Thymus (tissue), 11 donors: Measurements from ENCODE around the gene RPLP2. TPM values are rescaled to one million over a fixed set of nuclear protein-coding genes. Genes with fewer than 3 reads are reported as not detected.

Experiments used
- DNase-seq, 9 donors: peaks; one replicate each; pipeline ENCODE4 v3.0.0-alpha.2; 2013; ENCODE audit warnings: low spot score in 9 of 9, low read depth in 6 of 9, missing footprints in 1 of 9
- H3K27ac ChIP-seq, 2 donors: one replicate each; pipeline ENCODE4 v1.5.1; 2013; ENCODE audit warnings: control low read depth in 1 of 2, low read depth in 1 of 2, low read length in 1 of 2, mild to moderate bottlenecking in 1 of 2, moderate library complexity in 1 of 2
- H3K27me3 ChIP-seq, 2 donors: one replicate each; pipeline ENCODE4 v1.5.1; 2013; ENCODE audit warnings: low read length in 1 of 2; ENCODE audit not compliant: control insufficient read depth in 2 of 2, insufficient read depth in 1 of 2
- H3K36me3 ChIP-seq, 2 donors: one replicate each; pipeline ENCODE4 v1.5.1; 2013; ENCODE audit warnings: low read length in 1 of 2, mild to moderate bottlenecking in 1 of 2, moderate library complexity in 1 of 2; ENCODE audit not compliant: control insufficient read depth in 2 of 2, insufficient read depth in 2 of 2
- H3K4me1 ChIP-seq, 2 donors: one replicate each; pipeline ENCODE4 v1.5.1; 2013; ENCODE audit warnings: low read length in 2 of 2; ENCODE audit not compliant: control insufficient read depth in 2 of 2, insufficient read depth in 2 of 2
- H3K4me3 ChIP-seq, 2 donors: one replicate each; pipeline ENCODE4 v1.5.1; 2013; ENCODE audit warnings: low read length in 2 of 2, control low read depth in 1 of 2, mild to moderate bottlenecking in 1 of 2
- H3K9me3 ChIP-seq, 2 donors: one replicate each; pipeline ENCODE4 v1.5.1; 2013; ENCODE audit warnings: low read length in 1 of 2, mild to moderate bottlenecking in 1 of 2; ENCODE audit not compliant: control insufficient read depth in 2 of 2, insufficient read depth in 1 of 2
- WGBS: extraction: QIAGEN DNeasy Blood & Tissue Kit; methylation state at CpG from one replicate; pipeline ENCODE4 v1.1.7; 2013; 5-methylcytosine and 5-hydroxymethylcytosine counted together
- polyA plus RNA-seq: library from polyadenylated mRNA; stranded (reverse); fragments of 200-250 nt; gene quantifications from one replicate; pipeline ENCODE4 v1.2.3, GENCODE V29; 2013
- total RNA-seq: library from RNA; stranded (reverse); fragments of 120-200 nt; gene quantifications from one replicate; pipeline ENCODE4 v1.2.4, GENCODE V29; 2013
- donor health status: healthy.

Gene RPLP2
- total and polyA plus RNA-seq, 2 donors: 1,873 to 2,667 TPM

DNA sequence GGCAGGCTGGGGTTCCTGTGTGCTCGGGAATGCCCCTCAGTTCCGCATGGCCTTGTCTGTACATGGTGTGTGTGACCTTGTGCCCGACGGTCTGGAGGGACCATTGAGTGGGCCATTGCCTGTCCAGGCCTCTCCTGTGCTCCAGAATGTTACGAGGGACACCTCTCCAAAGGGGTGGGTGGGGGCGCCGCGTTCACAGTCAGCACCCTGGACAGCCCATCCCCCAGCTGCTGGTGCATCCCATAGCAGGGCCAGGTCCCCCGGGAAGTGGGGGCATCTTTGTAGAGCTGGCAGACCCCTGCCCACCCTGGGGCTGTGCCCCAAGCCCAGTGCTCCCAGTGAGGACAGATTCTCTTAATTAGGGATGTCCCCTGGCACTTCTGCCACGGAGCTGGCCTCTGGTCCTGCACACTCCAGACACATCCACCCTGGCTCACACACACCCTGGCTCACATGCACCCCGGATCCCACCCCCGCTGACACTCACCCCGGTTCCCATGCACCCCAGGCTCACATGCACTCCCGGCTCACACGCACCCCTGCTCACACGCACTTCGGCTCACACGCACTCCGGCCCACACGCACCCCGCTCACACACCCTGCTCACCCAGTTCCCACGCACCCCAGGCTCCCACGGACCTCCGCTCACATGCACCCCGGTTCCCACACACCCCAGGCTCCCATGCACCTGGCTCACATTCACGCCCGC, 48.4 kb downstream of the RPLP2 start:
- DNase-seq: no peak
- Histone ChIP-seq H3K27me3 (no peaks in the 10 kb centered on the region), H3K9me3 (peaks cover 0 to 1% of the 10 kb centered on the region in 2 donors), H3K36me3 (no peaks in the 10 kb centered on the region), H3K4me3 (no peak overlapping the region), H3K4me1 (no peaks in the 10 kb centered on the region), H3K27ac (no peak overlapping the region)
- WGBS: 93% methylated on average over 27 of the region's 27 CpGs

DNA sequence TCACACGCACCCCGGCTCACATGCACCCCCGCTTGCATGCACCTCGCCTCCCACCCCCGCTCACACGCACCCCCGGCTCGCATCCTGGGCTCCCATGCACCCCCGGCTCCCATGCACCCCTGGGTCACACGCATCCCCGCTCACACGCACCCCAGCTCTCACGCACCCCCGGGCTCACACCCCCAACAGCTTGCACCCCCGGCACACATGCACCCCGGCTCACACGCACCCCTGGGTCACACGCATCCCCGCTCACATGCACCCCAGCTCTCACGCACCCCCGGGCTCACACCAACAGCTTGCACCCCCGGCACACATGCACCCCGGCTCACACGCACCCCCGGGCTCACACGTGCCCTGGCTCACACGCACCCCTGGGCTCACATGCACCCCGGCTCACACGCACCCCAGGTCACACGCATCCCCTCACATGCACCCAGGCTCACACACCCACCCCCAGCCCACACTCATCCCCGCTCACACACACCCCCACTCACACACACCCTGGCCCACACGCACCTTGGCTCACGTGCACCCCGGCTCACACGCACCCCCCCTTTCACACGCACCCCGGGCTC, 49.1 kb downstream of the RPLP2 start:
- Histone ChIP-seq H3K9me3 (peaks cover 0 to 1% of the 10 kb centered on the region in 2 donors), H3K36me3 (no peaks in the 10 kb centered on the region), H3K4me1 (no peaks in the 10 kb centered on the region), H3K27me3 (no peaks in the 10 kb centered on the region), H3K4me3 (no peak overlapping the region), H3K27ac (no peak overlapping the region)
- WGBS: 96% methylated on average over 37 of the region's 37 CpGs
- DNase-seq: no peak

DNA sequence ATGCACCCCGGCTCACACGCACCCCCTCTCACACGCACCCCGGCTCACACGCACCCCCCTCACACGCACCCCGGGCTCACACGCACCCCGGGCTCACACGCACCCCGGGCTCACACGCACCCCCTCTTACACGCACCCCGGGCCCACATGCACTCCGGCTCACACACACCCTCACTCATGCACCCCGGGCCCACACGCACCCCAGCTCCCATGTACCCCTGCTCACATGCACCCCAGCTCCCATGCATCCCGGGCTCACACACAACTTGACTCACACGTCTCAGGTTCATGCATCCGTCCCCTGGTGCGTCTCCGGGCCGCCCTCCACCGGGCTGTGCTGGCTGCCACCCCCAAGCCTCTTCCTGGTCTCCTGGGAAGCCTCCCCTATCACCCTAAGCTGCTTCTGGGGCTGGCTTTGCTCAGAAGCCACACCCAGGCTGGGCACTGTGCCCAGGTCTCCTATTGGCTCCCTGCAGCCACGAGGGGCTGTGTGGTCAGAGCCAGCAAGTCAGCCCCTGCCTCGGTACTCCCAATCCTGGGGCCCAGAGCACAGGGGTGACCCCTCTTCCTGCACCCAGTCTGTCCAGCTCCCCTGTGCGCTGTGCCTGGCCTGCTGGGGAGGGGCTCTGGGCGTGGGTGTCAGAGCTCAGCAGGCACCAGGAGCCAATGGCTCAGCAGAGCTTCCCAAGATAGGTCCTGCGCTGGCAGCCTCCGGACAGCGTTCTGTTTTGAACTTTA, 49.8 kb downstream of the RPLP2 start:
- DNase-seq: no peak
- Histone ChIP-seq H3K27ac (no peak overlapping the region), H3K4me3 (no peak overlapping the region), H3K36me3 (no peaks in the 10 kb centered on the region), H3K9me3 (peaks cover 0 to 1% of the 10 kb centered on the region in 2 donors), H3K4me1 (no peaks in the 10 kb centered on the region), H3K27me3 (no peaks in the 10 kb centered on the region)
- 87% methylated on average over 31 of the region's 31 CpGs for WGBS

DNA sequence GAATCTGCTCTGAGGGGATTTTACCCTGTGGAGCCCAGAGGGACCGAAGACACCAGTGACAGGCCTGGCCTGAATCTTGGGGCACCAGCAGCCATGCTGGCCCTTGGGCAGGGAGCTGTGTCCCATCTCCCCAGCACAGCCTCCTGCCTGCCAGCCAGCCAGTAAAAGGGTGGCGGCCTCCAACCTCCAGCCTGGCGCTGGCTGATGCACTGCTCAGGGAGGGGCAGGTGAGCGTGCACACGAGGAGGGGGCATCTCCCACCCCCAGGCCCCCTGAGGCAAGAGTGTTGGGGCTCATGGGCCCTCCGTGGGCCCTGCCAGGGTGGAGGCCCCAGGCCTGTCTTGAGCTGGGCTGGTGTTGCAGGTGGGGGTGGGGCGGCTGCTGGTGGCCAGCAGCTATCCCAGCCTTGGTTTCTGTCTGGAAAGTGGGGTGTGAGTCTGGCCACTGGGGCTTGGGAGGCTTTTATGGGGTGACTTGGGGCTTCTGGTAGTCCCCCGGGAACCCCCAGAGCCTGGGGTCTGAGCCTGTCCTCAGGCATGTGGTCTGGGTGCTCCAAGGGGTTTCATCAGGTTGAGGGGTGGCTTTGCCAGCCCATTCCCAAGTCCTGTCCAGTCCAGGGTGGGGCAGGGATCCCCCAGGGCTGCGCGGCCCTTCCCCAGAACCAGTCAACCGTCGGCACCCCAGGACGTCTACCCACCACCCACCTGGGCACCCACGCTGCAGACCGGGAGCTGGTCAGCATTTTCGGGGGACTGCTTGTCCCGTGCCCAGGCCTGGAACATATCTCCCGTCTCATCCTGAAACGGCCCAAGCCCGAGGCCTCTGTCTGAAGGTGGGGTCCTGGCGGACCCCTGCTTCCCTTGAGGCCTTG, 50.7 kb downstream of the RPLP2 start:
- Histone ChIP-seq H3K27ac (no peak overlapping the region), H3K4me1 (no peaks in the 10 kb centered on the region), H3K36me3 (no peaks in the 10 kb centered on the region), H3K9me3 (peaks cover 0 to 1% of the 10 kb centered on the region in 2 donors), H3K4me3 (no peak overlapping the region), H3K27me3 (no peaks in the 10 kb centered on the region)
- 92% methylated on average over 21 of the region's 21 CpGs for WGBS
- no peak for DNase-seq

DNA sequence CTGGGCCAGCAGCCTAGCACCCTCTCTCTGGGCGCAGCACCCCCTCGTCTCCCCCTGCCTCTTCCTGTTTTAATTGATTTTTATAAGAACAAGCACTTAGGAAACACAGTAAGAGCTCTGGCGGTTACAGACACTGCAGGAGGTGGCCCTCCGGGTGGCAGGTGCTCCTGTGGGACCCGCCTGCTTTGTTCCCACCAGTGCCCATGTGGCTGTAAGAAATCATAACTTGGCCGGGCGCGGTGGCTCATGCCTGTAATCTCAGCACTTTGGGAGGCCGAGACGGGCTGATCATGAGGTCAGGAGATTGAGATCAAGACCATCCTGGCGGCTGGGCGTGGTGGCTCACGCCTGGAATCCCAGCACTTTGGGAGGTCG, 51.3 kb downstream of the RPLP2 start:
- peaks cover 0 to 1% of the 10 kb centered on the region in 2 donors for H3K9me3 ChIP-seq
- 95% methylated on average over 14 of the region's 14 CpGs for WGBS
- no peaks in the 10 kb centered on the region for H3K36me3 ChIP-seq
- no peaks in the 10 kb centered on the region for H3K4me1 ChIP-seq
- no peak overlapping the region for H3K27ac ChIP-seq
- H3K4me3 ChIP-seq: no peak overlapping the region
- no peak for DNase-seq
- no peaks in the 10 kb centered on the region for H3K27me3 ChIP-seq

DNA sequence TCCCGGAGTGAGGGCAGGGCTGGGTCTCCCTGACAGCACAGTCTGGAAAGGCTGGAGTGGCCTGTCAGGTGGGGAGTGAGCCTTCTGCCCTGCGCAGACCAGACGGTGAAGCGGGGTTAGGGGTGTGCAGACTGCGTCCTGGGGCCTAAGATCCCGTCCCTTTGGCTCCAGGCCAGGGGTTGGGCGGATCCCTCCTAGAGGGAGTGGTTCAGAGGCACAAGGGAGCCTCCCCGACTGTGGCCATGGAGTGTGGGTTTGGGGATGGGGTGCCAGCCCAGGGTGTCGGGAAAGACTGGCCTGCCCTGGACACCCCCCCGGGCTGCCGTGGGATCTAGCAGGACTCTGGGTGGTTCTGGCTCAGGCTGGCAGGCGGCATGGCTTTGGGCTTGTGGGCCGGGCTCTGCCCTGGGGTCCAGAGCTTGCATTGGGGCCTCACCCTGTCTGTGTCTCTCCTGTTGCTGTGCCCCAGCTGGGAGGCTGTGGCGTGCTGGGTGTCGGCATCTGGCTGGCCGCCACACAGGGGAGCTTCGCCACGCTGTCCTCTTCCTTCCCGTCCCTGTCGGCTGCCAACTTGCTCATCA, 52.4 kb downstream of the RPLP2 start:
- Histone ChIP-seq H3K27me3 (no peaks in the 10 kb centered on the region), H3K4me1 (no peaks in the 10 kb centered on the region), H3K9me3 (peaks cover 0 to 1% of the 10 kb centered on the region in 2 donors), H3K36me3 (no peaks in the 10 kb centered on the region), H3K27ac (no peak overlapping the region), H3K4me3 (no peak overlapping the region)
- DNase-seq: no peak
- 85% methylated on average over 20 of the region's 20 CpGs for WGBS

Other genes starting within 250 kb of the RPLP2 start
- 1.1 TPM for gene LMNTD2, start 249.2 kb upstream of the RPLP2 start, total RNA-seq
- gene LMNTD2, start 249.2 kb upstream of the RPLP2 start, polyA plus RNA-seq: 5.8 TPM
- 22.5 TPM for gene RASSF7, start 249.0 kb upstream of the RPLP2 start, total RNA-seq
- 51.2 TPM for gene RASSF7, start 249.0 kb upstream of the RPLP2 start, polyA plus RNA-seq
- gene PHRF1, start 233.5 kb upstream of the RPLP2 start, total RNA-seq: 17.0 TPM
- 23.7 TPM for gene PHRF1, start 233.5 kb upstream of the RPLP2 start, polyA plus RNA-seq
- 44.5 TPM for gene IRF7, start 194.0 kb upstream of the RPLP2 start, total RNA-seq
- 102 TPM for gene IRF7, start 194.0 kb upstream of the RPLP2 start, polyA plus RNA-seq
- gene CDHR5, start 185.0 kb upstream of the RPLP2 start, total RNA-seq: not detected
- gene CDHR5, start 185.0 kb upstream of the RPLP2 start, polyA plus RNA-seq: 0.05 TPM
- 0.19 TPM for gene SCT, start 182.8 kb upstream of the RPLP2 start, total RNA-seq
- 0.25 TPM for gene SCT, start 182.8 kb upstream of the RPLP2 start, polyA plus RNA-seq
- gene DRD4, start 172.7 kb upstream of the RPLP2 start, total RNA-seq: 0.09 TPM
- gene DRD4, start 172.7 kb upstream of the RPLP2 start, polyA plus RNA-seq: 0.82 TPM
- gene DEAF1, start 114.7 kb upstream of the RPLP2 start, total RNA-seq: 20.7 TPM
- 27.2 TPM for gene DEAF1, start 114.7 kb upstream of the RPLP2 start, polyA plus RNA-seq
- 17.7 TPM for gene TMEM80, start 114.2 kb upstream of the RPLP2 start, total RNA-seq
- 31.1 TPM for gene TMEM80, start 114.2 kb upstream of the RPLP2 start, polyA plus RNA-seq
- gene EPS8L2, start 103.7 kb upstream of the RPLP2 start, total RNA-seq: 3.9 TPM
- gene EPS8L2, start 103.7 kb upstream of the RPLP2 start, polyA plus RNA-seq: 28.8 TPM
- gene TALDO1, start 62.5 kb upstream of the RPLP2 start, total RNA-seq: 141 TPM
- gene TALDO1, start 62.5 kb upstream of the RPLP2 start, polyA plus RNA-seq: 115 TPM
- gene GATD1, start 32.5 kb upstream of the RPLP2 start, total RNA-seq: 13.0 TPM
- 31.2 TPM for gene GATD1, start 32.5 kb upstream of the RPLP2 start, polyA plus RNA-seq
- gene CEND1, start 19.9 kb upstream of the RPLP2 start, total RNA-seq: 0.19 TPM
- gene CEND1, start 19.9 kb upstream of the RPLP2 start, polyA plus RNA-seq: 0.25 TPM
- 5.7 TPM for gene SLC25A22, start 11.7 kb upstream of the RPLP2 start, total RNA-seq
- gene SLC25A22, start 11.7 kb upstream of the RPLP2 start, polyA plus RNA-seq: 11.8 TPM
- 6.6 TPM for gene PIDD1, start 4.7 kb upstream of the RPLP2 start, total RNA-seq
- 46.0 TPM for gene PIDD1, start 4.7 kb upstream of the RPLP2 start, polyA plus RNA-seq
- gene PNPLA2, start 8.9 kb downstream of the RPLP2 start, total RNA-seq: 10.5 TPM
- gene PNPLA2, start 8.9 kb downstream of the RPLP2 start, polyA plus RNA-seq: 83.6 TPM
- 0.57 TPM for gene CRACR2B, start 18.0 kb downstream of the RPLP2 start, total RNA-seq
- 6.2 TPM for gene CRACR2B, start 18.0 kb downstream of the RPLP2 start, polyA plus RNA-seq
- gene CD151, start 23.0 kb downstream of the RPLP2 start, total RNA-seq: 19.5 TPM
- 82.3 TPM for gene CD151, start 23.0 kb downstream of the RPLP2 start, polyA plus RNA-seq
- 92.3 TPM for gene POLR2L, start 32.6 kb downstream of the RPLP2 start, total RNA-seq
- gene POLR2L, start 32.6 kb downstream of the RPLP2 start, polyA plus RNA-seq: 92.1 TPM
- gene TSPAN4, start 32.9 kb downstream of the RPLP2 start, total RNA-seq: 22.2 TPM
- 56.7 TPM for gene TSPAN4, start 32.9 kb downstream of the RPLP2 start, polyA plus RNA-seq
- 17.8 TPM for gene CHID1, start 100.8 kb downstream of the RPLP2 start, total RNA-seq
- 35.7 TPM for gene CHID1, start 100.8 kb downstream of the RPLP2 start, polyA plus RNA-seq
- gene AP2A2, start 115.9 kb downstream of the RPLP2 start, total RNA-seq: 14.6 TPM
- 57.2 TPM for gene AP2A2, start 115.9 kb downstream of the RPLP2 start, polyA plus RNA-seq
- gene MUC6, start 226.8 kb downstream of the RPLP2 start, total RNA-seq: 0.19 TPM
- 0.16 TPM for gene MUC6, start 226.8 kb downstream of the RPLP2 start, polyA plus RNA-seq